HUES64 (cell line): ENCODE measurements around the gene TJP1.

Source experiments
- H3K27ac ChIP-seq: 2 replicates; pipeline ENCODE4 v1.7.0; 2013; ENCODE audit warnings: low read depth, low read length, inconsistent platforms
- H3K27me3 ChIP-seq: 2 replicates; pipeline ENCODE4 v1.6.1; 2013; ENCODE audit warnings: mild to moderate bottlenecking, low read length; ENCODE audit not compliant: insufficient read depth
- H3K36me3 ChIP-seq: 2 replicates; pipeline ENCODE4 v1.6.1; 2013; ENCODE audit warnings: mild to moderate bottlenecking, low read length; ENCODE audit not compliant: insufficient read depth
- H3K4me1 ChIP-seq: 2 replicates; pipeline ENCODE4 v1.6.1; 2013; ENCODE audit warnings: mild to moderate bottlenecking, low read length, moderate library complexity; ENCODE audit not compliant: insufficient read depth
- H3K4me3 ChIP-seq: 2 replicates; pipeline ENCODE4 v1.5.1; 2013; ENCODE audit warnings: mild to moderate bottlenecking, low read length, moderate library complexity
- H3K9ac ChIP-seq: 2 replicates; pipeline ENCODE4 v1.6.1; 2013; ENCODE audit warnings: mild to moderate bottlenecking, low read depth, low read length
- H3K9me3 ChIP-seq: 2 replicates; pipeline ENCODE4 v1.6.1; 2013; ENCODE audit warnings: low read depth, low read length; ENCODE audit not compliant: insufficient read depth
- WGBS: fragments of 150-250, 120-280 bp; methylation state at CpG from one replicate; pipeline ENCODE4 v1.1.7; 2013; ENCODE audit warnings: missing lambda C conversion rate; 5-methylcytosine and 5-hydroxymethylcytosine counted together

Gene TJP1

GRCh38 chr15:29859293-29859692 is 37.0 kb upstream of the TJP1 start:
- H3K9me3 ChIP-seq: no peaks in the 10 kb centered on the region
- 86% methylated on average over 4 of the region's 4 CpGs for WGBS
- H3K4me3 ChIP-seq: no peak overlapping the region
- H3K4me1 ChIP-seq: no peaks in the 10 kb centered on the region
- H3K27ac ChIP-seq: no peak overlapping the region
- no peaks in the 10 kb centered on the region for H3K36me3 ChIP-seq
- H3K9ac ChIP-seq: no peak overlapping the region
- no peaks in the 10 kb centered on the region for H3K27me3 ChIP-seq

DNA sequence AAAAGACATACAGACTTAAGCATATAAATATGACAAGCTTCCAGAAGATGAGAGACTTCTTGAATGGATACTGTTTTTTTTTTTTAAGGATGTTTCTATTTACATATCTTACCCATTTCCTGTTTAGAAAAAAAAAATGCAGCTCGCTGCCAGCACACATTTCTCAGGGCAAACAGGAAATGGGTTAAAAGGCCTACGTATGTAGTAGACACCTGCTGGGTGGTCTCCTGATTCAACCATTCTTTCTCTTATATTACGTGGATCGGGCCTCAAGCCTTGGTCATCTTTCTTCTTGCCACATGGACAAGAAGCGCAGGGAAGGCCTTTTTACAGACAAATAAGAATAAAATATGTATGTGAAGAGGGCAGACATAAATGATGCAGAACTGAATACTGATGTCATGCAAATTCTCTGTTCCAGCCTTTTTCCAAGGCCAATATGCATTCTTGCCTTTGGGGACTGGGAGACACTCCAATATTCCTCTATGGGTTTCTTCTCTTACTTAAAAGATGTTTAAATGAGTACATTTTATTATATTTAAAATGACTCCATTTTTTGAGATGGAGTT is 35.0 kb upstream of the TJP1 start:
- no peak overlapping the region for H3K9ac ChIP-seq
- H3K9me3 ChIP-seq: no peaks in the 10 kb centered on the region
- H3K36me3 ChIP-seq: no peaks in the 10 kb centered on the region
- 83% methylated on average over 5 of the region's 5 CpGs for whole genome bisulfite sequencing
- H3K4me1 ChIP-seq: no peaks in the 10 kb centered on the region
- H3K27ac ChIP-seq: no peak overlapping the region
- H3K27me3 ChIP-seq: no peaks in the 10 kb centered on the region
- H3K4me3 ChIP-seq: no peak overlapping the region

DNA sequence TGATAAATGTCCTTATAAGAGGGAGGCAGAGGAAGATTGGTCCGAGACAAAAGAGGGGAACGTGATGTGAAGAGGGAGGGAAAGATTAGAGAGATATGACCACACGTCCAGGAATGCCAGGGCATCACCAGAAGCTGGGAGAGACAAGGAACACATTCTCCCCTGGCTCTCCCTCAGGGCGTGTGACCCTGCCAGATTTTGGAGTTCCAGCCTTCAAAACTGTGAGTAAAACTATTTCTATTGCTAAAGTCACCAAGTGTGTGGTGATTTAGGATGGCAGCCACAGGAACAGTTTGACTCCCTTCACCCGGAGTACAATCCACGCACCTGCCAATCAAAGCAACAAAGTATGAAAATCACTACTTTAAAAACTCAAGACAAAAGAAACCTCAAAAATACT is 32.1 kb upstream of the TJP1 start:
- Histone ChIP-seq H3K4me3 (no peak overlapping the region), H3K9me3 (no peaks in the 10 kb centered on the region), H3K27ac (no peak overlapping the region), H3K36me3 (no peaks in the 10 kb centered on the region), H3K27me3 (no peaks in the 10 kb centered on the region), H3K9ac (no peak overlapping the region), H3K4me1 (no peaks in the 10 kb centered on the region)
- WGBS: 84% methylated on average over 6 of the region's 6 CpGs

DNA sequence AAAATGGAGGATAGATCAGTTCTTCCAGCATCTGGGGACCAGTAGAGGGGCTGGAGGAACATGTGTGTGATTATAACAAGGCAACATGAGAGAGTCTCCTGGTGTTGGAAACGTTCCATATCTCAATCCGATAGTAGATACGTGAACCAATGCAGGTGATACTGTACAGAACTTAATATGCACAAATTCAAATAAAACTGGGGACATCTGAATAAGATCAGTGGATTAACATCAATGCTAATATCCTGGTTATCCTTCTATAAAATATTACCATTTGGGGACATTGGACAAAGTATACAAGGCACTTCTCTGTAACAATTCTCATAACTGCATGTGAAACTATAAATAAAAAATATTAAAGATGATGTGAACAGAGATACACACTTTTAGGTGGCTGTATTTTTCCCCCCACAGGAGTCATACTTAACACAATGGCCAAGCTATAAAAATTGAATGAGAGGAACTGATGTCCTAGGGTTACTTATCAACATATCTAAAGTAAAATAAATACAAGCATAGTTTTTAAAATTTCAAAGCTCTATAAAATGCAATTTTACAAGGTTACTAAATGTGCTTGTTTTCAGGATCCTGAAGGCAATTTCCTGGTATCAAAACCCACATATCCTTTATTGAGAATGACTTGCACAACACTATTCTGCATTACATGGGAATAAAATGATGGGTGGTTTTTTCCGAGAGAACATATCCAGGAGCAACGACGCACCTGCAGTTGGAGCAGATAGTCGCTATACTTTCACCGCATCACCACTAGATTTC is 31.1 kb upstream of the TJP1 start:
- Histone ChIP-seq H3K9ac (no peak overlapping the region), H3K36me3 (no peaks in the 10 kb centered on the region), H3K9me3 (no peaks in the 10 kb centered on the region), H3K27me3 (no peaks in the 10 kb centered on the region), H3K4me1 (peaks cover 3% of the 10 kb centered on the region; the same call in 1 of the 2 replicates), H3K4me3 (no peak overlapping the region), H3K27ac (no peak overlapping the region)
- 92% methylated on average over 8 of the region's 8 CpGs for WGBS

GRCh38 chr15:29852201-29852600 is 29.9 kb upstream of the TJP1 start:
- WGBS: 97% methylated on average over 3 of the region's 3 CpGs

GRCh38 chr15:29849716-29850115 is 27.4 kb upstream of the TJP1 start:
- WGBS: 93% methylated on average over 7 of the region's 7 CpGs
- Histone ChIP-seq H3K27ac (no peak overlapping the region), H3K9me3 (peaks cover 6% of the 10 kb centered on the region; the same call in 1 of the 2 replicates), H3K9ac (no peak overlapping the region), H3K36me3 (no peaks in the 10 kb centered on the region), H3K4me1 (peaks cover 11% of the 10 kb centered on the region; the same call in 1 of the 2 replicates), H3K4me3 (no peak overlapping the region), H3K27me3 (no peaks in the 10 kb centered on the region)

More at GRCh38 chr15:29852201-29852600, 29.9 kb upstream of the TJP1 start:
- H3K9me3 ChIP-seq: peaks cover 6% of the 10 kb centered on the region; the same call in 1 of the 2 replicates
- no peak overlapping the region for H3K27ac ChIP-seq
- H3K4me1 ChIP-seq: peaks cover 3% of the 10 kb centered on the region; the same call in 1 of the 2 replicates
- no peak overlapping the region for H3K4me3 ChIP-seq
- no peaks in the 10 kb centered on the region for H3K27me3 ChIP-seq
- H3K9ac ChIP-seq: no peak overlapping the region
- no peaks in the 10 kb centered on the region for H3K36me3 ChIP-seq

DNA sequence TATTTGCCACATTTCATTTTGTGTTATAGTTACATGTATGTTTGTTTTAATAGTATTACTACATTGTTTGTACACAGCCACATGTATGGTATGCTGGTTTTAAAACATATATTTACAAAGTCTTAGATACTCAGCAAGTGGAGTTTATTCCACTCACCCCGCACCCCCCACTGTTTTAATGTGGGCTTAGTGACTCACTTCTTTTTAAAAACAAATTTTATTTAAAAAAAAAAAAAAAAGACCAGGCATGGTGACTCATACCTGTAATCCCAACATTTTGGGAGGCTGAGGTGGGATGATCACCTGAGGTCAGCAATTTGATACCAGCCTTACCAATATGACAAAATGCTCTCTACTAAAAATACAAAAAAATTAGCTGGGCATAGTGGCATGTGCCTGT is 26.9 kb upstream of the TJP1 start:
- Histone ChIP-seq H3K9ac (no peak overlapping the region), H3K4me3 (no peak overlapping the region), H3K27me3 (no peaks in the 10 kb centered on the region), H3K4me1 (peaks cover 12% of the 10 kb centered on the region; the same call in 1 of the 2 replicates), H3K27ac (no peak overlapping the region), H3K9me3 (peaks cover 6% of the 10 kb centered on the region; the same call in 1 of the 2 replicates), H3K36me3 (no peaks in the 10 kb centered on the region)
- WGBS: no CpG with 5 or more reads among the region's 1 CpG

- H3K4me3 ChIP-seq: no peak overlapping the region
- no peaks in the 10 kb centered on the region for H3K27me3 ChIP-seq
- H3K4me1 ChIP-seq: peaks cover 12% of the 10 kb centered on the region; the same call in 1 of the 2 replicates
- H3K9ac ChIP-seq: no peak overlapping the region
- 91% methylated on average over 5 of the region's 5 CpGs for WGBS
- H3K27ac ChIP-seq: no peak overlapping the region
- peaks cover 6% of the 10 kb centered on the region; the same call in 1 of the 2 replicates for H3K9me3 ChIP-seq
- no peaks in the 10 kb centered on the region for H3K36me3 ChIP-seq
Measured at GRCh38 chr15:29844290-29844903, 22.1 kb upstream of the TJP1 start.

DNA sequence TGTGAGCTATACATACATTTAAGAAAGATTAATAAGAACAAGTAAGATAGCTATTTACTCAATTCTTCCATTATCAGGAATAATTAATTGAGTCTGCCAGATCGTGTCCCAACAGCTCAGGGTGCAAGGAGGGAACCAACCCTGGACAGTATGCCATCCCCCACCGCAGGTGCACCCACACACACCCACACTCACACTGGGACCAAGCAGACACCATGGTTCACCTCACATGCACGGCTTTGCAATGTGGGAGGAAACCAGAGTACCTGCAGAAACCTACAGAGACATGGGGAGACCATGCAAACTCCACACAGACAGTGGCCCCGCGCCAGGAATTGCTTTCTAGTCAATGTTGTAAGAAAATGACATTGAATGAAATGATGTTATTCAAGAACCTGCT is 20.0 kb upstream of the TJP1 start:
- Histone ChIP-seq H3K4me1 (peaks cover 9% of the 10 kb centered on the region; the same call in 1 of the 2 replicates), H3K27ac (no peak overlapping the region), H3K9ac (no peak overlapping the region), H3K4me3 (no peak overlapping the region), H3K9me3 (no peaks in the 10 kb centered on the region), H3K27me3 (no peaks in the 10 kb centered on the region), H3K36me3 (no peaks in the 10 kb centered on the region)
- 94% methylated on average over 5 of the region's 5 CpGs for WGBS

DNA sequence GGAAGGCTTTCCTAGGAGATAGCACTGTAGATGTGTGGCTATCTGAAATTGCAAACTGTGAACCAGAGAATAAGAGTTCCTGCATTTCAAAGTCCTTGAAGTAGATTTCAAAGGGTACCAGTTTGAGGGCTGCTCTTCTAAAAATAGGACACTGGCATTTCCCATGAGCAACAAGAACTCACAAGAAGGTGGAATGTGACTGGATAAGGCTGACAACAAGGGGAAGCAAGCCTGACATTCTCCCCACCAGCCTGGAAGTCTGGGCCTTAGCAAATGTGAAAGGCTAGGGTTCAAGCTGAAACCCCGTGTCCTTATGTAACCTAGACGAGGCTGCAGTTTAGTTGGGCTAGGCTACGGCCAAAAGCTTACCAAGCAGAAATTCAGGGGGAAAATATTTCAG is 18.7 kb upstream of the TJP1 start:
- 95% methylated on average over 3 of the region's 3 CpGs for WGBS
- no peaks in the 10 kb centered on the region for H3K9me3 ChIP-seq
- H3K4me1 ChIP-seq: peaks cover 9% of the 10 kb centered on the region; the same call in 1 of the 2 replicates
- no peak overlapping the region for H3K9ac ChIP-seq
- no peaks in the 10 kb centered on the region for H3K27me3 ChIP-seq
- no peaks in the 10 kb centered on the region for H3K36me3 ChIP-seq
- no peak overlapping the region for H3K4me3 ChIP-seq
- no peak overlapping the region for H3K27ac ChIP-seq

GRCh38 chr15:29840054-29840453 is 17.8 kb upstream of the TJP1 start:
- no peak overlapping the region for H3K27ac ChIP-seq
- H3K36me3 ChIP-seq: no peaks in the 10 kb centered on the region
- no peaks in the 10 kb centered on the region for H3K9me3 ChIP-seq
- 99% methylated on average over 3 of the region's 3 CpGs for WGBS
- no peaks in the 10 kb centered on the region for H3K27me3 ChIP-seq
- peaks cover 5% of the 10 kb centered on the region; the same call in 1 of the 2 replicates for H3K4me1 ChIP-seq
- no peak overlapping the region for H3K4me3 ChIP-seq
- H3K9ac ChIP-seq: no peak overlapping the region
